HG02623 (cell line): Measurements from ENCODE around the gene OR2A12.
"Not testable (repeated sequence)": the region's sequence is repeated elsewhere in the genome, so short reads cannot be mapped to it uniquely, and the experiment has no call there.

Experiments used
- ATAC-seq: cut with Tn5 transposase; IDR thresholded peaks from one replicate; pipeline ENCODE4 v1.9.1; 2021; ENCODE audit warnings: moderate library complexity; ENCODE audit not compliant: unreplicated experiment

OR2A12 gene

DNA sequence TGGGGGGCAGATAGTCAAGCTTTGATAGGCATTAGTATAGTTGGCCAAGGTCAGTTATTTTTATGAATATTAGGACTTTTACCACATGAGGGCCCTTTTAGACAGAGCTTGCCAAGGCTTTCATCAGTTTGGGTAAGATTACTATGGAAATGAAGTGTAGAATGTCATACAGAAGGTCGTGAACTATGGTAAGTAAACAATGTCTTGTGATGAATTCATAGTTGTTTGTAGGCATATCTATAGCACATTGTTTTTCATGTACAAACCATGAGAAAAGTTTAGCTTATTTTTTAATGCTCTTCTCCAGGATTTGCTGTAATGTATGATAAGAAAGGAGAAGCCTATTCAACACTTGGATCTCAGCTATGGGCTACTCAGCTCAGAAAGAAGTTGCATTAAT is 27.6 kb downstream of the OR2A12 start:
- ATAC-seq, result no peak

DNA sequence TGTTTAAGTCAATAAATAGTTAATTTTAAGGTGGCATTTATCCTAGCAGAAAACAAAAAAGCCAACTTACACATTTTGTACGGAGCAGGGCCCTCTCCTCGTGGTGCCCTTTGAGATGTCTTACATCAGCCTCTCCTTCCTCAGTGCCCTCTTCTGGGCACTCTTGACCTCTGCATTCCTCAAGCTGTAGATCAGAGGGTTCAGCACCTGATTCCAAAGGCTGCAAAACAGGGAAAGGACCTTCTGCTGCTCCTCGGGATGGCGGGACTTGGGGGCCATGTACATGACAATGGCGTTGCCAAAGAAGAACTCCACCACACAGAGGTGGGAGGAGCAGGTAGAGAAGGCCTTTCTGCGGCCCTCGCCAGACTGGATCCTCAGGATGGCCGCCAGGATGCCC is 32.3 kb downstream of the OR2A12 start:
- ATAC-seq, result no peak

DNA sequence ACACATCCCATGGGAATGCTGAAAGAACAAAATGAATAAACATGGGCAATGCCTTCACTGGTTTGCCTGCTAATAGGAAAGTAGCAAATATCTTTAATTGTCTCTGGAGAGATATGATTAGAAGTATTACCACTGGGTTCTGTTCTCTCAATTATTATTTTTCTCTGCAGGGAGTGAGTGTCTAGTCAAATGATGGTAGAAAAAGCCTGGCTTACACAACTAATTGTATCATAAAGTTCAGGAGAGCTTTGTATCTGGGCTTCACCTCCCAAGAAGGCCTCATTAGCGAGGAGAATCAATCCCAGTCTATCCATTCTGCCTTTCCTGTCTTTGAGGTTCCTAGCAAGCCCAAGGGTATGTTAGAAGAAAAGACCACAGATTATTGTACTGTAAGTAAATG is 36.8 kb downstream of the OR2A12 start, which contains the start of gene OR2A14:
Gene OR2A14, plus strand, starts transcription at position 301 of the 400 bp plus-strand sequence. CDS start 5,937 bp downstream, outside the sequence.
- no peak for ATAC-seq

DNA sequence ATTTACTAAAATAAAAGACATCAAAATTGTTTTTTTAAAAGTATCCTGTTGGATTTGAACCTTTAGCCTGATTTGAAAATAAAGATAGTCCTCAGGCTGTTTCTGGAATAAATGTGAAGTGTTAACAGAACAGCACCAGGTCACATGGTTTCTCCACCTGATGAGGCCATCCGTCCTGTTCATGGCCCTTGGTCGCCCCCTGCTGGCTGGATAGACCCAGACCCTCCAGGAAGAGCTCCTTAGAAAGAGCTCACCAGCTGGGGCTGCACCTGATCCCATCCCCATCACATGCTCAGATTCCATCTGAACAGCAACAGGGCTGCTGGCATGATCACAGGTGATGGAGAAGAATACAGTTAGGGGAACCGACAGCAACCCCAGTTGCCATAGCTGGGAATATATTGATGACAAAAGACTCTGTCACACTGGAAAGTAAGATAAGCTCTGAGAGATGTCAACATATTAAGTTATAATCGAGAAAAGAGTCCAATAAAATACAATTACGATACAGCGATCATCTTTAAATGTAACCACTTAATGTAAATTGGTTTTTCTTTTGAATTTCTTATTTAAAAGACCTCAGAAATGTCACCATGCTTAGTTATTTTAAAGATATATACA is 41.7 kb downstream of the OR2A12 start:
- ATAC-seq, result peak; percentile 100

DNA sequence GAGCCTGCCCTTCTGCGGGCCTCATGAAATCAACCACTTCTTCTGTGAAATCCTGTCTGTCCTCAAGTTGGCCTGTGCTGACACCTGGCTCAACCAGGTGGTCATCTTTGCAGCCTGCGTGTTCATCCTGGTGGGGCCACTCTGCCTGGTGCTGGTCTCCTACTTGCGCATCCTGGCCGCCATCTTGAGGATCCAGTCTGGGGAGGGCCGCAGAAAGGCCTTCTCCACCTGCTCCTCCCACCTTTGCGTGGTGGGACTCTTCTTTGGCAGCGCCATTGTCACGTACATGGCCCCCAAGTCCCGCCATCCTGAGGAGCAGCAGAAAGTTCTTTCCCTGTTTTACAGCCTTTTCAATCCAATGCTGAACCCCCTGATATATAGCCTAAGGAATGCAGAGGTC is 43.5 kb downstream of the OR2A12 start:
- ATAC-seq, result not testable (repeated sequence)

DNA sequence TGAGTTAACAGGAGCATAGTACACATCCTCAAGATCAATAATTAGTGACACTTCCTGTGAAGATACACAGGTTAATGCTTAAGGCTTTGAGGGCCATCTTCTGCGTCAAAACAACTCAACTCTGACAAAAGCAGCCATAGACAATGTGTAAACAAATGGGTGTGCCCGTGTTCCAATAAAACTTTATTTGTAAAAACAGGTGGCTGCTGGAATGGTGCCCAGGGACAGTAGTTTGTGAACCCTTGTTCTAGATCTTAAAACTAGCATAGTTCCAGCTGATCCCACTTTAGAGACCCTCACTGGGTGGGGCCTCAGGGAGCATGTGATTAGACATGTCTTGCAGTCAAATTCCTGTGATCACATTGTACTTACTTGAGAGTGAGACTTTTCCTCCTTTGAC is 44.7 kb downstream of the OR2A12 start:
- no peak for ATAC-seq

DNA sequence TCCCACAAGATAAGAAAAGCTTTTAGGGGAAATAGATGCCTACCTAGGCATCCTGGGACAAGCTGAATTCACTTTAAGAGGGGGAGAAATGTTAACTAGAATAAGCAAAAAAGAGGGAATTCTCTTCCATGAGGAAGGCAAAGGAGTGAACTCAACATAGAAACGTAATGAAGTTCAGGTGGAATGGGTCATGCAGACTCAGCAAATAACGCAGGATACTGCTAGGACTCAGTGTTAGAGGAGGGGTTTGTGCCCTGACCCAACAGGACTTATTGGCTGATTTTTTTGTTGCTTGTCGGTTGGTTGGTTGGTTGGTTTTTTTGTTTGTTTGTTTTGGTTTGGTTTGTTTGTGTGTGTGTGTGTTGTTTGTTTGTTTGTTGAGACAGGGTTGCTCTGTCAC is 46.2 kb downstream of the OR2A12 start:
- no peak for ATAC-seq

DNA sequence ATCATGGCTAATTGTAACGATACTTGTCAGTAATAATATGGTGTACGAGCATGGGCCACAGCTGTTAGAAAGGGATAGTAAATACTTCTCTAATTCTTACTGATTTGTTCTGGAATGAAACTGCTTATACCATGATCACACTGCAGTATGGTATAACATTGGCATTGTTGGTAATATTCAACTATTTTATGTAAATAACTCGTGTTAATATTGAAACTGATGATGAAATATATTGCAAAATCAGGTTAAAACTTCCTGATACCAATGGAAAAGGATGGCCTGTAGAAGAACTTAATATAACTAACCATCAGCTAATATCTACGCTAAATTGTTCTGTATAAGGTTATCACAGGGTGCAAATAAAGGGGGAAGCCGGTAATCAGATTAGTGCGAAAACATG is 47.2 kb downstream of the OR2A12 start:
- ATAC-seq, result no peak

DNA sequence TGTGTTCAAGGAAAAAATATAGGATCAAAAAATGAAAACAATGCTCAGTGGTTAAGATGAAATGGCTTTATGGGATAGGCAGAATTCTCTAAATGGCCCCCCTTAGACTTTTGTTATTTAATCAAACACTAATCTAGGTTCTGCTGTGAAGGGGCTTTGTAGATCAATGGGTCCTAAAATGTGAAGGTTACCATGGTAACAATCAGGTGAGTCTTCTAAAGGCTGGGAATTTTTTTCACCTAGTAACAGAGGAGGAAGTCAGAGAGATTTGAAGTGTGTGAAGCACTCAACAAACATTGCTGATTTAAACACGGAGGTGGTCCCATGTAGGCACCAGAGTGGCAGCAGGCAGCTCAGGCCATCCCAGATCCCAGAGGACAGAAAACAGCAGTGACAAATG is 48.0 kb downstream of the OR2A12 start:
- ATAC-seq, result no peak

DNA sequence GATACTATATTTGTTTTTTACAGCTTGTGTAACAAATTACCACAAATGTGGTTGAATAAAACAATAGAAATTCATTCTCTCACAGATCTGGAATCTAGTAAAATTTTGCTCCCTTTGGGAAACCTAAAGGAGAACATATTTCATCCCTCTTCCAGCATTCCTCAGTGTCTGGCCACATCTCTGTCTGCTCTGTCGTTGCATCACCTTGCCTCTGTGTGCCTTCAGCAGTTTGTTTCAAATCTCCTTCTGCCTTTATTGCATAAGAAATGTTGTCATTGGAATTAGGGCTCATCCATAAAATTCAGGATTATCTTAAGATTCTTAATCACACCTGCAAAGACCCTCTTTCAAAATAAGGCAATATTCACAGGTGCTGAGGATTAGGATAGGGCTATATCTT is 51.4 kb downstream of the OR2A12 start:
- no peak for ATAC-seq

DNA sequence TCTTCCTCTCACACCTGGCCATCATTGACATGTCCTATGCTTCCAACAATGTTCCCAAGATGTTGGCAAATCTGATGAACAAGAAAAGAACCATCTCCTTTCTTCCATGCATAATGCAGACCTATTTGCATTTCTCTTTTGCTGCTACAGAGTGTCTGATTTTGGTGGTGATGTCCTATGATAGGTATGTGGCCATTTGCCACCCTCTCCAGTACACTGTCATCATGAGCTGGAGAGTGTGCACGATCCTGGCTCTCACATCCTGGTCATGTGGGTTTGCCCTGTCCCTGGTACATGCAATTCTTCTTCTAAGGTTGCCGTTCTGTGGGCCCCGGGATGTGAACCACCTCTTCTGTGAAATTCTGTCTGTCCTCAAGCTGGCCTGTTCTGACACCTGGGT is 56.1 kb downstream of the OR2A12 start:
- no peak for ATAC-seq

DNA sequence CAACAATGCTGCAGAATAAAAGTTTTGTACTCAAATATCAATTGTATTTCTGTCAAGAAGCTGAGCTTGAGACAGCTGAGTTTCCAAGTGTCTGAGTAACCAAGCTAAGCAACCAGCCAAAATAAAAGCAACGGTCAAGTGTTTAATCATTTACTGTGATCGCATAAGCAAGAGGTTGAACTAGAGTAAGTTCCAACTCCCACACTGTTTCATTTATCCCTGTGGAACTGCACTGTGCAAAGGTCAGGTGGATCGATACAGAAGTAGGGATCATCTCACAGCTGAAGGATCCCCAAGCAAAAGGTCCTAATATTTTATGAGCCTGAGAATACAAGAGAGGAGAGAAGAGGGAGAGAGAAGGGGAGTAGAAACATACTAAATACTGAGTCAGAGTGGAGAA is 58.3 kb downstream of the OR2A12 start:
- ATAC-seq, result no peak

DNA sequence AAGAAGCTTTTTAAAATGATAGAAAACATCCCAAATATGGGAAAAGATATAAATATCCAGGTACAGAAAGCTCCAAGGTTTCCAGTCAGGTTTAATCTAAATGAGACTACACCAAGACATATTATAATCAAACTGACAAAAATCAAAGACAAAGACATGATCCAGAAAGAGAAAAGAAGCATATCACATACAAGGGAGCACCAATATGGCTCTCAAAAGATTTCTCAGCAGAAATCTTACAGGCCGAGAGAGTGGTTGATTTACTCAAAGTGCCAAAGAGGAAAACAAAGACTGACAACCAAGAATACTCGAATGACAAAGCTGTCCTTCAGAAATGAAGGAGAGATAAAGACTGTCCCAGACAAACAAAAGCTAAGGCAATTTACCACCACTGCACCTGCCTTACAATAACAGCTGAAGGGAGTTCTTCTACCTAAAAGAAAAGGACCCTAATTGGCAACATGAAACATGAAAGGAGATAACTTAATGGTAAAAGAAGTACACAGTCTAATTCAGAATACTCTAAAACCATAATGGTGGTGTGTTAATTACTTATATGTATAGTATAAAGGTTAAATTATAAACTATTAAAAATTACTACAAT is 62.2 kb downstream of the OR2A12 start:
- no peak for ATAC-seq
